Muscle layer of colon (tissue), 2 donors: ENCODE measurements around the gene DEAF1.

Experiments used
- H3K27ac ChIP-seq: one replicate; pipeline ENCODE4 v1.7.0; 2013; ENCODE audit warnings: low read depth, mild to moderate bottlenecking, low read length, moderate library complexity
- H3K27me3 ChIP-seq, 2 donors: one replicate each; pipeline ENCODE4 v1.7.0; 2013; ENCODE audit warnings: low read length in 2 of 2, mild to moderate bottlenecking in 2 of 2; ENCODE audit not compliant: insufficient read depth in 2 of 2, control insufficient read depth in 1 of 2
- H3K36me3 ChIP-seq: one replicate; pipeline ENCODE4 v1.7.0; 2013; ENCODE audit warnings: mild to moderate bottlenecking, low read length; ENCODE audit not compliant: insufficient read depth
- H3K4me1 ChIP-seq: one replicate; pipeline ENCODE4 v1.7.0; 2013; ENCODE audit warnings: mild to moderate bottlenecking, low read length; ENCODE audit not compliant: insufficient read depth
- H3K4me3 ChIP-seq, 2 donors: one replicate each; pipeline ENCODE4 v1.7.0; 2013; ENCODE audit warnings: low read length in 2 of 2, low read depth in 1 of 2, mild to moderate bottlenecking in 1 of 2, moderate library complexity in 1 of 2
- H3K9ac ChIP-seq: one replicate; pipeline ENCODE4 v1.7.0; 2013; ENCODE audit warnings: low read length
- H3K9me3 ChIP-seq: one replicate; pipeline ENCODE4 v1.7.0; 2013; ENCODE audit warnings: mild to moderate bottlenecking, low read length
- donor health status: abdominal sarcoma.
- donor health status: Adenocarcinoma of cecum.

Gene DEAF1

GRCh38 chr11:596374-596773, 98.6 kb downstream of the DEAF1 start:
- Histone ChIP-seq H3K9ac (no peak overlapping the region), H3K36me3 (peaks cover 68% of the 10 kb centered on the region), H3K4me3 (no peak overlapping the region), H3K4me1 (no peaks in the 10 kb centered on the region), H3K27me3 (no peaks in the 10 kb centered on the region), H3K9me3 (no peaks in the 10 kb centered on the region), H3K27ac (no peak overlapping the region)

GRCh38 chr11:595400-595799, 99.6 kb downstream of the DEAF1 start:
- Histone ChIP-seq H3K27ac (no peak overlapping the region), H3K4me3 (no peak overlapping the region), H3K9ac (no peak overlapping the region), H3K4me1 (no peaks in the 10 kb centered on the region), H3K9me3 (no peaks in the 10 kb centered on the region), H3K36me3 (peaks cover 73% of the 10 kb centered on the region), H3K27me3 (no peaks in the 10 kb centered on the region)
